GM23248 (cell line): ENCODE measurements around the gene CNTROB. TPM values are rescaled to one million over a fixed set of nuclear protein-coding genes. Genes with fewer than 3 reads are reported as not detected.
A peak's percentile ranks its signal among the peaks of the same experiment; 100 is the strongest.

Experiments used
- DNase-seq: peaks from one replicate; pipeline ENCODE4 v3.0.0-alpha.2; 2015
- H2AFZ ChIP-seq: fragments of 200-600 bp; sonication (generic); 2 replicates; pipeline ENCODE4 v1.6.1; 2016; ENCODE audit warnings: antibody characterized with exemption
- H3F3A ChIP-seq: fragments of 200-600 bp; sonication (generic); 2 replicates; pipeline ENCODE4 v1.6.1; 2016; ENCODE audit warnings: mild to moderate bottlenecking, antibody characterized with exemption, mixed run types; ENCODE audit not compliant: insufficient read depth
- H3K27ac ChIP-seq: fragments of 200-600 bp; sonication (generic); 2 replicates; pipeline ENCODE4 v1.5.1; 2016; ENCODE audit warnings: mild to moderate bottlenecking
- H3K27me3 ChIP-seq: fragments of 200-600 bp; sonication (generic); replicated peaks from 2 replicates; pipeline ENCODE4 v1.6.1; 2016; ENCODE audit warnings: mild to moderate bottlenecking; ENCODE audit not compliant: insufficient read depth
- H3K36me3 ChIP-seq: fragments of 200-600 bp; sonication (generic); 2 replicates; pipeline ENCODE4 v1.6.1; 2016; ENCODE audit warnings: low read depth, mild to moderate bottlenecking
- H3K4me1 ChIP-seq: fragments of 200-600 bp; sonication (generic); 2 replicates; pipeline ENCODE4 v1.6.1; 2016; ENCODE audit warnings: mild to moderate bottlenecking; ENCODE audit not compliant: insufficient read depth
- H3K4me2 ChIP-seq: fragments of 200-600 bp; sonication (generic); one replicate; pipeline ENCODE4 v1.6.1; 2016; ENCODE audit warnings: mild to moderate bottlenecking; ENCODE audit not compliant: unreplicated experiment
- H3K4me3 ChIP-seq: fragments of 200-600 bp; sonication (generic); 2 replicates; pipeline ENCODE4 v1.5.1; 2016; ENCODE audit warnings: mild to moderate bottlenecking
- H3K79me2 ChIP-seq: fragments of 200-600 bp; sonication (generic); 2 replicates; pipeline ENCODE4 v1.6.1; 2016; ENCODE audit warnings: mild to moderate bottlenecking; ENCODE audit not compliant: insufficient read depth
- H3K9ac ChIP-seq: fragments of 200-600 bp; sonication (generic); 2 replicates; pipeline ENCODE4 v1.6.1; 2016; ENCODE audit warnings: mild to moderate bottlenecking
- H3K9me2 ChIP-seq: fragments of 200-600 bp; sonication (generic); 2 replicates; pipeline ENCODE4 v1.6.1; 2016; ENCODE audit warnings: mixed run types, mild to moderate bottlenecking, moderate library complexity; ENCODE audit not compliant: insufficient read depth
- H3K9me3 ChIP-seq: fragments of 200-600 bp; sonication (generic); one replicate; pipeline ENCODE4 v1.6.1; 2017; ENCODE audit warnings: low read depth
- H4K20me1 ChIP-seq: fragments of 200-600 bp; sonication (generic); 2 replicates; pipeline ENCODE4 v1.6.0; 2016; ENCODE audit not compliant: insufficient read depth
- EZH2 ChIP-seq: fragments of 200-600 bp; sonication (generic); IDR thresholded peaks from 2 replicates; pipeline ENCODE4 v1.6.1; 2018; ENCODE audit warnings: antibody characterized with exemption, mild to moderate bottlenecking; ENCODE audit not compliant: insufficient read depth, poor library complexity, severe bottlenecking
- EZH2phosphoT487 ChIP-seq: fragments of 200-600 bp; sonication (generic); IDR thresholded peaks from 2 replicates; pipeline ENCODE4 v1.6.1; 2018; ENCODE audit warnings: antibody characterized with exemption, moderate library complexity, mild to moderate bottlenecking, low read depth; ENCODE audit not compliant: insufficient read depth
- WGBS, 2 experiments: methylation state at CpG; one replicate each; pipeline ENCODE4 v1.1.6; 2015 to 2017; ENCODE audit warnings: low lambda C conversion rate in 2 of 2, low coverage in 1 of 2; ENCODE audit errors: missing lambda C conversion rate in 2 of 2; 5-methylcytosine and 5-hydroxymethylcytosine counted together
- in situ Hi-C: fragments of 300-500 bp; cut with MboI; formaldehyde crosslinking; loops from 2 replicates; pipeline ENCODE4 v1.15.0; 2020
- polyA plus RNA-seq: library from polyadenylated mRNA; unstranded; fragments of >200 nt; fragmentation: Nextera tagmentation; extraction: Ambion mirVana; gene quantifications from 2 replicates; pipeline ENCODE4 v1.2.1, GENCODE V29; 2016
- total RNA-seq: library from RNA; depleted of rRNA; stranded (reverse); fragments of >200 nt; shearing (Covaris generic); gene quantifications from 2 replicates; pipeline ENCODE4 v1.2.3, GENCODE V29; 2014

CNTROB gene
- total and polyA plus RNA-seq, 2 experiments from 2014 or later: 17.9 to 21.2 TPM

GRCh38 chr17:7916808-7917207, 15.2 kb upstream of the CNTROB start:
- H3K9ac ChIP-seq: peak overlapping the region; percentile 73
- peaks cover 16% of the 10 kb centered on the region for H3K4me1 ChIP-seq
- H3K36me3 ChIP-seq: no peaks in the 10 kb centered on the region
- H4K20me1 ChIP-seq: no peaks in the 10 kb centered on the region
- 12 to 14% methylated on average over 2 of the region's 2 CpGs for WGBS, 2 experiments
- H3K27ac ChIP-seq: peak overlapping the region; percentile 76
- no peaks in the 10 kb centered on the region for H3K27me3 ChIP-seq
- H2AFZ ChIP-seq: peak overlapping the region; percentile 63
- peaks cover 8% of the 10 kb centered on the region for H3K79me2 ChIP-seq
- peak; percentile 66 for DNase-seq
- H3K9me2 ChIP-seq: no peaks in the 10 kb centered on the region
- H3K4me2 ChIP-seq: peak overlapping the region; percentile 26
- H3K9me3 ChIP-seq: no peaks in the 10 kb centered on the region
- peaks cover 42% of the 10 kb centered on the region for H3F3A ChIP-seq
- H3K4me3 ChIP-seq: peak overlapping the region; percentile 72
- in situ Hi-C loops: no loop called here
- no peak for TF ChIP-seq EZH2phosphoT487
- TF ChIP-seq EZH2: no peak

- Histone ChIP-seq H3K4me2 (peak overlapping the region; percentile 84), H3F3A (0 out of 2 replicates have a peak, but pooled peaks cover 5% of the 10 kb centered on the region), H3K4me1 (peaks cover 5% of the 10 kb centered on the region; the same call in 1 of the 2 replicates), H3K9me3 (no peaks in the 10 kb centered on the region), H3K27me3 (no peaks in the 10 kb centered on the region), H3K9me2 (no peaks in the 10 kb centered on the region), H3K36me3 (no peaks in the 10 kb centered on the region), H3K79me2 (no peaks in the 10 kb centered on the region), H4K20me1 (no peaks in the 10 kb centered on the region), H3K9ac (peak overlapping the region; percentile 67), H2AFZ (peak overlapping the region; percentile 99), H3K27ac (no peak overlapping the region), H3K4me3 (peak overlapping the region; percentile 71)
- TF ChIP-seq EZH2: no peak
- TF ChIP-seq EZH2phosphoT487: no peak
- in situ Hi-C loops: no loop called here
- whole genome bisulfite sequencing, 2 experiments: 30 to 31% methylated on average over 16 of the region's 16 CpGs
- DNase-seq: peak; percentile 11
Measured at GRCh38 chr17:7922269-7922844, 9.6 kb upstream of the CNTROB start.

DNA sequence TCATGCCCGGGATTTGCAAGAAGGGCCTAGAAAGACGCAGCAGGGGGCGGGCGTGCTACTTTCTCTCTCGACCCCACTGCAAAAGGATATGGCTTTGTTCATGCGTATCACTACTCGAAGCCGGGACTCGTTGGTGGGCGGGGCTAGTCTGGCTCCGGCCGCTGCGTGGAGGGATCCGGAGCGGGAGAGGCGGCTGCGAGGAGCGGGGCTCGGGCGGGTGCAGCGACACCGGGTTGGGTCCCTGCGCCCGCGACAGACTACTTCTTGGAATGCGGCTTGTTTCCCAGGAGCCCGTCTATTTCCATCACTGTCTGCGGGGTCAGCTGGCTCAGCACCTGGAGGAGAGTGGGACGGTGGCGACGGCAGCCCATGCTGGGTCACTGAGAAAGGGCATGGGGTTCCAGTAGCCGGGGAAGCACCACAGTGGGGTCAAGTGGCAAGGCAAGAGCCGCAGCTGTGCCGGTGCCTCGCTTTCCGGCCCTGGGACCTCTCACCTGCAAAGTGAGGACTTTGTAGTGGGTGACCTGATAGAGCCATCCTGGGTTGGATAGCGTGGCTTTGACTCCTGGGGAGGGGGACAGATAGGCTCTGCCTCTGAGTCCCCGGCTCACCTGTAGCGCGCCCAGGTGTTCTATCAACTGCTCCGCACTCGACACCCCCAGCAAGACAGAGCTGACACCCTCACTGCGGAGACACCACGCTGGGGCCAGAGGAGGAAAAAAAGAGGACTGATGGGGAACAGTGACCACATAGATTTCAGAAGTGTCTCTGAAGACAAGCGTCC, 9.0 kb upstream of the CNTROB start:
- H3K79me2 ChIP-seq: no peaks in the 10 kb centered on the region
- peak; percentile 86 for DNase-seq
- H3K4me3 ChIP-seq: peak overlapping the region; percentile 71
- H3K27ac ChIP-seq: no peak overlapping the region
- in situ Hi-C loops: no loop called here
- H3F3A ChIP-seq: 0 out of 2 replicates have a peak, but pooled peaks cover 5% of the 10 kb centered on the region
- H2AFZ ChIP-seq: peak overlapping the region; percentile 99
- H3K9me3 ChIP-seq: no peaks in the 10 kb centered on the region
- H3K9me2 ChIP-seq: no peaks in the 10 kb centered on the region
- peak overlapping the region; percentile 84 for H3K4me2 ChIP-seq
- H3K4me1 ChIP-seq: peaks cover 5% of the 10 kb centered on the region; the same call in 1 of the 2 replicates
- no peaks in the 10 kb centered on the region for H3K36me3 ChIP-seq
- no peak for TF ChIP-seq EZH2
- no peak for TF ChIP-seq EZH2phosphoT487
- peak overlapping the region; percentile 67 for H3K9ac ChIP-seq
- no peaks in the 10 kb centered on the region for H3K27me3 ChIP-seq
- H4K20me1 ChIP-seq: no peaks in the 10 kb centered on the region
- 18 to 19% methylated on average over 45 of the region's 45 CpGs for WGBS, 2 experiments

- no peaks in the 10 kb centered on the region for H4K20me1 ChIP-seq
- no peak overlapping the region for H3K4me3 ChIP-seq
- no peaks in the 10 kb centered on the region for H3K27me3 ChIP-seq
- no peak for DNase-seq
- WGBS, 2 experiments: 77 to 87% methylated on average over 3 of the region's 3 CpGs
- TF ChIP-seq EZH2: no peak
- no peak for TF ChIP-seq EZH2phosphoT487
- no peak overlapping the region for H3K9ac ChIP-seq
- no peaks in the 10 kb centered on the region for H3K9me3 ChIP-seq
- H3K27ac ChIP-seq: no peak overlapping the region
- H3K36me3 ChIP-seq: no peaks in the 10 kb centered on the region
- no peak overlapping the region for H3K4me2 ChIP-seq
- no peak overlapping the region for H2AFZ ChIP-seq
- peaks cover 19% of the 10 kb centered on the region for H3K79me2 ChIP-seq
- H3K9me2 ChIP-seq: no peaks in the 10 kb centered on the region
- H3K4me1 ChIP-seq: peaks cover 1% of the 10 kb centered on the region; the same call in 1 of the 2 replicates
- H3F3A ChIP-seq: no peaks in the 10 kb centered on the region
- in situ Hi-C loops: no loop called here
Measured at GRCh38 chr17:7927596-7927995, 4.4 kb upstream of the CNTROB start.
